ENCODE measurements around the gene PREP.
"Not testable (repeated sequence)": the region's sequence is repeated elsewhere in the genome, so short reads cannot be mapped to it uniquely, and the experiment has no call there.

Gene PREP

GRCh38 chr6:105402939-105403935 lies at the start of gene PREP:
TSS of gene PREP (minus strand) at chr6:105403082. CDS start at chr6:105402891, 191 bp downstream.
- peak; percentile 53 to 69 for DNase-seq

GRCh38 chr6:105452376-105452775 lies 49.5 kb upstream of the PREP start:
- DNase-seq, result no peak

DNA sequence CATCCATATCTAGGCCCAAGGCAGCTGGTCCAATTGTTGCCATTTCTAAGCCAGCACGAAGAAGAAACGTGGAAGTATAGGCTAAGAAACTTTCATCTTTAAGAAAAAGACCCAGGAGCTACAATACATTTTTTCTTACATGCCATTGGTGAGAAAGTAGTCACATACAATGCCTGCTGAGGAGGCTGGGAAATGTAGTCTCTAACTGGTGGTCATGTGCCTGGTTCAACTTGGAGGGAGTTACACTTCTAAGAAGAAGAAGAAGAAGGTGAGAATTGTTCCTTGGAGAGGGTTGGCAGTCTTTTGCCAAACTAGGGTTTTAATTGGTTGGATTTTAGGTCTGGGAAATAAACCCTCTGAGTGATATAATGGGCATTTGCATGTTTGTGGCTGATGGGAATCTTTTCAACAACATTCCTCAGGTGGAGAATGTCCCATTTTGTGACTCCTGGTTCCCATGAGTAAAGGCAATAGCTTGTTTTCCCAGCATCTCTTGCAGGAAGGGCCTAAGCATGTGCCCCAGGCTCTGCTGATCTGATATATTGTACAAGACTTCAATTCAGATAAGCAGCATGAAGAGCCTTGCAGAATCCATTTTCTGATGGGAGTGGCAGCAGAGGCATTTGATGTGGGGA lies 47.0 kb upstream of the PREP start:
- no peak for DNase-seq

GRCh38 chr6:105445481-105445880 lies 42.6 kb upstream of the PREP start:
- no peak for DNase-seq

- DNase-seq, result no peak
Measured at GRCh38 chr6:105443941-105444340, 41.1 kb upstream of the PREP start.

DNA sequence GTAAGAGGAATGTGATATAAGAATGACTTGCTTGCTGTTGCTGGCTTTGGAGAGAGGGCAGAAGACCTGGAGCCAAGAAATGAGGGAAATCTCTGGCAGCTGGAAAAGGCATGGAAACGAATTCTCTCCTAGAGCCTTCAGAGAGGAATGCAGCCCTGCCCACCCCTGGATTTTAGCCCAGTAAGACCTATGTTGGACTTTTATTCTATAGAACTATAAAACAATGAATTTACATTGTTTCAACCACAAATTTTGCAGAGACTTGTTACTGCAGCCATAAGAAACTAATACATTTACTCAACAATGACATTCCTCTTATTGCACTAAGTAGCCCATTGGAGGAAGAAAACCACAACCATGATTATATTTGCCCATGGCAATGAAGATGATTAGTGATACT lies 39.5 kb upstream of the PREP start:
- no peak for DNase-seq

DNA sequence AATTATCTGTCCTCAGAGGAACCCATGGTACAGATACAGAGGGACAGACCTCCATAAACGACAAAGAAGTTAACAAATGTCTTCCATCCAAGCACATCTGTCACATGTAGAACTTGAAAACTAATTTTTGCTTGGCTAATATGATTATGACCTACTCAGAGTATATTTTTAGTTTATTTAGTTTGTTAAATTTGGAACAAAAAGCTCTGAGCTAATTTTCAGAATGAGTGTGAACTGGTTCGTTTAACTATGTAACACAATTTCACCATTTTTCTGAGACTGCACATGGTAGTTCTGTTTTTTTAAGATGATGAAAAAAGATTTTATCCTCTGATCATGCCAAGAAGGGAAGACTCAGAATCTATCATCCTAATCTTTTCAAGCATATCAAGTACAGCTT lies 34.4 kb upstream of the PREP start:
- no peak for DNase-seq

DNA sequence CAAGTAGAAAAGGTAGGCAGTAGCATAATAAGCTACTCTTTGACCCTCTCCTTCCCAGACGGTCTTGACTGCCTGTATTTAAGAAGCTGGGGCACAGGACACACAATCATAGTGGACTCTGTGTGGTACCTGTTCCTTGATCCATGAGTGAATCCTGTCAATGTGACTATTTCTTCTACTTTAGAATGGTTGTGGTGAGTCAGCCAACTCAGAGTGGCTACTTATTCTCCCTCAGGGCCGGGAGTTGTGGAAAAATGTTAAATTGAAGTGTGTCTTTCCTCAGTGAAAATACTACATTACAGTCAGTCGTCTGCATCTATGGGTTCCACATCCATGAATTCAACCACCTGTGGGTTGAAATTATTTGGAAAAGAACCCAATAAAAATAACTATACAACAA lies 30.8 kb upstream of the PREP start:
- no peak for DNase-seq

GRCh38 chr6:105432797-105433196 lies 29.9 kb upstream of the PREP start:
- no peak for DNase-seq

GRCh38 chr6:105431226-105431625 lies 28.3 kb upstream of the PREP start:
- DNase-seq, result peak in 1 of 2 experiments; percentile 21

- DNase-seq, result no peak
Measured at GRCh38 chr6:105430685-105431084, 27.8 kb upstream of the PREP start.

DNA sequence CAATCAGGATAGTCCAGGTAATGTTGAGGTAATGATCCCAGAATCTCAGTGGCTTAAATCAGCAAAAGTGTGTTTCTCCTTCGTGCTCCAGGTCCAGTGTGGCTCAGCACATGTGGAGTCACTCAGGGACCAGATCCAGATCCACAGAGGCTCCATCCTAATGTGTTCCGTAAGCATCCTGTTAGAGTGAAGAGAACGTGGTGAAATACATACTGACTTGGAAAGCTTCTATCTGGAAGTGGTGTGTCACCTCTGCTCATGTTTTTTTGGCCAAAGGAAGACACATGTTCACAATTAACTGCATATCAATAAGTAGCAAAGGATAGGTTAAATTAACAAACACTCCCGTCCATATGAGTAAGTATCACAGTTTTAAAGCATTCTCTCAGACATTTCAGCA lies 26.8 kb upstream of the PREP start:
- no peak for DNase-seq

- DNase-seq, result no peak
Measured at GRCh38 chr6:105428342-105428957, 25.6 kb upstream of the PREP start.

GRCh38 chr6:105424175-105424783 lies 21.4 kb upstream of the PREP start:
- peak; percentile 26 to 44 for DNase-seq

DNA sequence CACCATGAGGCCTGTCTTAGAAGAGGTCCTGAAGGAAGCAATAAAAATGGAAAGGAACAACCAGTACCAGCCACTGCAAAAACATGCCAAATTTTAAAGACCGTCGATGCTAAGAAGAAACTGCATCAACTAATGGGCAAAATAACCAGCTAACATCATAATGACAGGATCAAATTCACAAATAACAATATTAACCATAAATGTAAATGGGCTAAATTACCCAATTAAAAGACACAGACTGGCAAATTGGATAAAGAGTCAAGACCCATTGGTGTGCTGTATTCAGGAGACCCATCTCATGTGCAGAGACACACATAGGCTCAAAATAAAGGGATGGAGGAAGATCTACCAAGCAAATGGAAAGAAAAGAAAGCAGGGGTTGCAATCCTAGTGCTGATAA lies 14.1 kb upstream of the PREP start:
- not testable (repeated sequence) for DNase-seq

DNA sequence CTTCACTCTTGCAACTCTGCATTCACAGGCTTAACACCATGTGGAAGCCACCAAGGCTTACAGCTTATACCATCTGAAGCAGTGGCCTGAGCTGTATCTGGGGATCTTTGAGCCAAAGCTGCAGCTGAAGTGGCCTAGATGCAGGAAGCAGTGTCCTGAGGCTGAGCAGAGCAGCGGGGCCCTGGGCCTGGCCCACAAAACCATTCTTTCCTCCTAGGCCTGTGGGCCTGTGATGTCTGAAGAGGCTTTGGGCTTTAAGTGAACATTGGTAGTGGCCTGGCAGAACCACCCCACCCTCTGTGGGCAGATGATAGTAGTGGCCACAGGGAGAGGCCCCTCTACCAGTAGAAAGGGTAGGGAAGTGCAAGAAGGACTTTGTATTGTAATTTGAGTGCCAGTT lies 6.9 kb upstream of the PREP start:
- no peak for DNase-seq

- DNase-seq, result no peak
Measured at GRCh38 chr6:105402090-105402938, 568 bp downstream of the PREP start.

DNA sequence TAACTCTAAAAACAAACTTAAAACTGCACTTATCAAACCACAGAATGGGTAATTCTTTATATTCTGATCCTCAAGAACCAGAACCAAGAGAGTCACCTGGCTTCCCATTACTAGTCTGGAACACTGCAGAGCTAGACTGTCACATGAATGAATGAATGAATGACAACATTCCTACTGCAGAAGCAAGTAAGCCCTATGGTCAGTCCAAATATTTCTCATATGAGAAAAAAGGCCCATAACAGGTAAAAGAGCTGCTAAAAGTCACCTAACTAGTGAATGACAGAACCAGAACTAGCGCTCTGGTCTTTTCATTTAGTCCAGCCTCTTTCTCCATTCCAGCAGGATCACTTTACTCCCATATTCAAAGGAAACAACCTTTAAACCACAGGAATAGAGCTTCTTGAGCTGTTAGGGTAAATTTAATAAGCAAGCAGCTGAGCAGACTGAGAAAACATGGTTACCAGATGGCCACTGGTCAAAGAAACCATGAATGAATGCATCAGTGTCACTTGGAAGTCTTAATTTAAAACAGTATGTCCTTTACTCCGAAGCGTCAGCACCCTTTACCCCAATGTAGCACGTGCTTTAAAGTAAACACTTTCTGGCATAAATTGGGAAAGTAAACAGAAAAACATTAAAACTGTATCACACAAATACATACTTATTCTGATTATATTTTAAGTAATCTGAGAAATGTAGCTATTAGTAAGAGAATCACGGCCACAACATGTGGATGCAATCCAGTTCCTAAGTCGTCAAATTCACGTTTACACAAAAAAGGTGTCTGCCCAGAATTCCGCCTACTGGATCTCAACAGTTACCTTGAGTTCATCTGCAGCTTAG lies 1.4 kb downstream of the PREP start:
- DNase-seq, result no peak

DNA sequence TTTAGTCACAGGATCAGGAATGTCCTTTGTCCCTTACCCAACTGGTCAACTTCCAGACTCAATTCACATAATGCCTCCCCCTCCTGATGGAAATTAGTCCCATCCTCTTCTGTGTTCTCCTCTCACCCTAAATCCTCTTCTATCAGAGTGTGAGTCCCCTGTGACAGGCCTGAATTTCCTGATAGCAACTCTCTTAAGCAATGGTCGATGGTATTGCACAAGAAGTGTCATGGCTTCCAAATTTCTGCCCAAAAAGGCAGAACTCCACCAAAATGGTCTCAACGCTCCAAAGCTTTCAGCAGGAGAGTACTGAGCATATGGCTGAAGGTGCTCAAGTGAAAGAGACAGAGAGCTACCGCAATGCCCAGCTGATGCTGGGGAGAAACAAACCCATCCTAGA lies 2.4 kb downstream of the PREP start:
- DNase-seq, result no peak

DNA sequence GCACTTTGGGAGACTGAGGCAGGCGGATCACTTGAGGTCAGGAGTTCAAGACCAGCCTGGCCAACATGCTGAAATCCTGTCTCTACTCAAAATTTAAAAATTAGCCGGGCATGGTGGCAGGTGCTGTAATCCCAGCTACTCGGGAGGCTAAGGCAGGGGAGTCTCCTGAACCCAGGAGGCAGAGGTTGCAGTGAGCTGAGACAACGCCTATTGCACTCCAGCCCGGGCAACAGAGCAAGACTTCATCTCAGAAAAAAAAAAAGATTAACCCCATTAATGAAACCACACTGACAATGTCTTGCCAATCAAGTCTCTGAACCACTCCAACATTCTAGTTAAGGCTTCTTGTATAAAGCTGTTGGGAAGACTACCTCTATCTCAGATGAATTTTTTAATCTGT lies 4.0 kb downstream of the PREP start:
- DNase-seq, result no peak

DNA sequence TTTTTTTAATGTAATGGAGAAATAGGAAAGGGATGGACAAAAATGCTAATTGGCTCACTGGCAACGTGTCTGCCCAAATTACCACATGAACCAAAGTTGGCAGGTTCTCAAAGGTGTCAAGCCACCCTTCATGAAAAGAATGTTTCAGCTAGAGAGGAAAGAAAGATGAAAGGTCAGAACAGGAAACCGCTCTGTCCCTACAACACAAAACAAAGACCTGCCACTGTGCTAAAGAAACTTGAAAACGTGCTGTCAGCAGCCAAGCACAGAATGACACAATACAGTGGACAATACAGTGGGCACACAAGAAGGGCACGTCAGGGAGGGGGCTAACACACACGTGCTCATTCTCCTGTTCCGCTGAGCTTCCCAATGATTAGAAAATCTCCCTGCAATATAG lies 4.9 kb downstream of the PREP start:
- no peak for DNase-seq
